ENCODE data around the gene IQGAP3. TPM values are rescaled to one million over a fixed set of nuclear protein-coding genes. Genes with fewer than 3 reads are reported as not detected.
"Not testable (repeated sequence)": the region's sequence is repeated elsewhere in the genome, so short reads cannot be mapped to it uniquely, and the experiment has no call there.

IQGAP3 gene
- total and polyA plus RNA-seq, 7 donors = 0.55 to 11.2 (median 0.76) TPM; not detected in 1

DNA sequence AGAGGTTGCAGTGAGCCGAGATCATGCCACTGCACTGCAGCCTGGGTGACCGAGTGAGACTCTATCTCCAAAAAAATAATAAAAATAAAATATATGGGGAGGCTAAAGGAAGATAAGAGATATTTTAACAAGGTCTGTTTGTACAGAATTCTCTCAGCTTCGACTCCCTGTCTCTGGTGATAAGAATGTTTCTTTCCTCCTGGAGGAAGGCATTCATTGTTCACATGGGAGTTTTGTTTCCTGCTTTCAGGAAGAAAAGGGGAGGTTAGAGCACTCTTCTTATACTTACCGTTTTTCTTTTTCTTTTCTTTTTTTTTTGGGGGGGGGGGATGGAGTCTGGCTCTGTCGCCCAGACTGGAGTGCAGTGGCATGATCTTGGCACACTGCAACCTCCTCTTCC is 17.2 kb upstream of the IQGAP3 start:
- no peak for DNase-seq
- peaks cover 0 to 17% (median 10%) of the 10 kb centered on the region in 4 donors for H3K4me1 ChIP-seq
- no peaks in the 10 kb centered on the region for H3K9me3 ChIP-seq
- intact Hi-C loops (cut with DNase I) = no loop called here
- H3K4me3 ChIP-seq = no peak overlapping the region
- no peaks in the 10 kb centered on the region for H3K27me3 ChIP-seq
- no peak overlapping the region for H3K27ac ChIP-seq
- peaks cover 0 to 18% (median 3%) of the 10 kb centered on the region in 4 donors for H3K36me3 ChIP-seq
- WGBS, 2 donors = 71 to 83% methylated on average over 5 of the region's 5 CpGs
- no peak for TF ChIP-seq POLR2A (IDR thresholded peaks at IDR 0.05)
- no peak for TF ChIP-seq EP300 (IDR thresholded peaks at IDR 0.05)
- TF ChIP-seq POLR2AphosphoS5 (IDR thresholded peaks at IDR 0.05) = no peak
- TF ChIP-seq, protein P1, sequence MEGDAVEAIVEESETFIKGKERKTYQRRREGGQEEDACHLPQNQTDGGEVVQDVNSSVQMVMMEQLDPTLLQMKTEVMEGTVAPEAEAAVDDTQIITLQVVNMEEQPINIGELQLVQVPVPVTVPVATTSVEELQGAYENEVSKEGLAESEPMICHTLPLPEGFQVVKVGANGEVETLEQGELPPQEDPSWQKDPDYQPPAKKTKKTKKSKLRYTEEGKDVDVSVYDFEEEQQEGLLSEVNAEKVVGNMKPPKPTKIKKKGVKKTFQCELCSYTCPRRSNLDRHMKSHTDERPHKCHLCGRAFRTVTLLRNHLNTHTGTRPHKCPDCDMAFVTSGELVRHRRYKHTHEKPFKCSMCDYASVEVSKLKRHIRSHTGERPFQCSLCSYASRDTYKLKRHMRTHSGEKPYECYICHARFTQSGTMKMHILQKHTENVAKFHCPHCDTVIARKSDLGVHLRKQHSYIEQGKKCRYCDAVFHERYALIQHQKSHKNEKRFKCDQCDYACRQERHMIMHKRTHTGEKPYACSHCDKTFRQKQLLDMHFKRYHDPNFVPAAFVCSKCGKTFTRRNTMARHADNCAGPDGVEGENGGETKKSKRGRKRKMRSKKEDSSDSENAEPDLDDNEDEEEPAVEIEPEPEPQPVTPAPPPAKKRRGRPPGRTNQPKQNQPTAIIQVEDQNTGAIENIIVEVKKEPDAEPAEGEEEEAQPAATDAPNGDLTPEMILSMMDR (IDR thresholded peaks at IDR 0.05) = no peak

DNA sequence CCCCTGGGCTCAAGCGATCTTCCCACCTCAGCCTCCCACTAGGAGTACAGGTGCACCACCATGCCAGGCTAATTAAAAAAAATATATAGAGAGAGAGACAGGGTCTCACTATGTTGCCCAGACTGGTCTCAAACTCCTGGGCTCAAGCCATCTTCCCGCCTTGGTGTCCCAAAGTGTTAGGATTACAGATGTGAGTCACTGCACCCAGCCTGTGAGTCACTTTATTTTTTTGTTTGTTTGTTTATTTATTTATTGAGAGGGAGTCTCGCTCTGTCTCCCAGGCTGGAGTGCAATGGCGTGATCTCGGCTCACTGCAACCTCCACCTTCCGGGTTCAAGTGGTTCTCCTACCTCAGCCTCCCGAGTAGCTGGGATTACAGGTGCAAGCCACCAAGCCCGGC is 15.6 kb upstream of the IQGAP3 start:
- DNase-seq; H3K4me3 ChIP-seq; intact Hi-C loops (cut with DNase I); H3K27ac ChIP-seq; H3K9me3 ChIP-seq; H3K36me3 ChIP-seq; H3K27me3 ChIP-seq: not testable (repeated sequence)
- 85 to 86% methylated on average over 8 of the region's 8 CpGs for WGBS, 2 donors
- peaks cover 0 to 22% (median 10%) of the 10 kb centered on the region in 4 donors for H3K4me1 ChIP-seq

DNA sequence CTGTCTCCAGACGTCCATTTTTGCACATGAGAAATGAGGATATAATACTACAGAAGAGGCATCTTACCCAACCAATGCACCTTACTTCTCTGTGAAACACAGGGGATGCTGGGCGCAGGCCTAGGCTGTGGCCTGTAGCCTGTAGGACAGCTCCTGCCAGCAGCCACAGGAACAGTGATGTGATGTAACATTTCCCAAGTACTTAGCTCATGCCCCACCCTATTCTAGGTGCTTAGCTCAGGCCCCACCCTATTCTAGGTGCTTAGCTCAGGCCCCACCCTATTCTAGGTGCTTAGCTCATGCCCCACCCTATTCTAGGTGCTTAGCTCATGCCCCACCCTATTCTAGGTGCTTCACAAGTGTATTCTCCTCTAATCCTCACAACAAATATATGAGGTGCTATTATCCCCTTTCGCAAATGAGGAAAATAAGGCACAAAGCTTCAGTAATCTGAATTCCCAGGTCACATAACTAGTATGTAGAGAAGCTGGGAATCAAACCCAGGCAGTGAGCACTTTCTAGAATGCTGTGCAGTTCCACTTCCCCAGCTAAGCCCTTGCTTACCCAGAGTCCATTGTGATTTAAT is 14.6 kb upstream of the IQGAP3 start:
- H3K9me3 ChIP-seq = no peaks in the 10 kb centered on the region
- no peak for DNase-seq
- H3K4me3 ChIP-seq = no peak overlapping the region
- WGBS, 2 donors = 88 to 95% methylated on average over 3 of the region's 3 CpGs
- H3K4me1 ChIP-seq = peaks cover 0 to 13% (median 4%) of the 10 kb centered on the region in 4 donors
- no peaks in the 10 kb centered on the region for H3K27me3 ChIP-seq
- no peak overlapping the region for H3K27ac ChIP-seq
- TF ChIP-seq, protein P1 (IDR thresholded peaks at IDR 0.05) = no peak
- no peak for TF ChIP-seq POLR2A (IDR thresholded peaks at IDR 0.05)
- no peak for TF ChIP-seq EP300 (IDR thresholded peaks at IDR 0.05)
- TF ChIP-seq POLR2AphosphoS5 (IDR thresholded peaks at IDR 0.05) = no peak
- intact Hi-C loops (cut with DNase I) = no loop called here
- no peaks in the 10 kb centered on the region for H3K36me3 ChIP-seq

DNA sequence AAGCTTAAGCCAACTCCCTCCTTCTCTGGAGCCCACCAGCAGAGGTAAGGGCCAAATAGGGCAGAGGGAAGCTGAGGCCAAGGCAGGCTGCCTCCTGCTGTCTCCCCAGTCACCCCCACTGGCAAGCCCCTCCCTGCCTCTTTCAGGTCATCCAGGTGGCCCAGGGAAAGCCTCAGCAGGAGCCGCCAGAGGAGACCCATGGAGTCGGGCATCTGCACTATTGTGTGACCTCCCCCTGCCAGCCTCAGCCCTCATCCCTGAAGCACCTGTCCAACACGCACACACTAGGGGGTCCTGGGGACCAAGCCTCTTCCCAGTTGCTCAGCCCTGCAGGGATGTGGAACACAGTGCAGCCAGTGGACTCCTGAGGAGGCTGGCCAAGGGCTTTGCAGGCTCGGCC is 14.0 kb upstream of the IQGAP3 start:
- intact Hi-C loops (cut with DNase I) = no loop called here
- Histone ChIP-seq H3K27ac (no peak overlapping the region), H3K36me3 (no peaks in the 10 kb centered on the region), H3K4me3 (no peak overlapping the region), H3K9me3 (no peaks in the 10 kb centered on the region), H3K4me1 (peaks cover 0 to 13% (median 3%) of the 10 kb centered on the region in 4 donors), H3K27me3 (no peaks in the 10 kb centered on the region)
- TF ChIP-seq POLR2A (IDR thresholded peaks at IDR 0.05) = no peak
- TF ChIP-seq EP300 (IDR thresholded peaks at IDR 0.05) = no peak
- TF ChIP-seq POLR2AphosphoS5 (IDR thresholded peaks at IDR 0.05) = no peak
- TF ChIP-seq, protein P1 (IDR thresholded peaks at IDR 0.05) = no peak
- DNase-seq = no peak
- 74 to 80% methylated on average over 4 of the region's 4 CpGs for WGBS, 2 donors

DNA sequence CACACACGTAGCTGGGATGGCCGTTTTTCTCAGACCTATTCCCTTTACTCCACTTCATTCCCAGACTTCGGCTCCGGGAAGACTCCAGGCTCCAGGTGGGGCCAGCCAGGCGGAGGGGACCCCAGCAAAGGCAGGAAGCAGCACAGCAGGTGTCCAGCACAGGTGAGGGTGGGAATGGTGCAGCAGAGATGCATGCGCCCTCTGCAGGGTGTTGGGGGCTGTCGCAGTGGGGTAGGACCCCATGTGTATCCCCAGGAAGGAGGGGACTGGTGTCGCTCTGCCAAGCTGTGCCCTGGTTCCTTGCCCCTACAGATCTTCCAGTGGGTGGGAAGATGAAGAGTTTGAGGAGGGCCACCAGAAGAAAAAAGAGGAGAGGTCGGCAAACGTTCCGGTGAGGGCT is 12.4 kb upstream of the IQGAP3 start:
- Histone ChIP-seq H3K4me1 (peaks cover 0 to 7% (median 0%) of the 10 kb centered on the region in 4 donors), H3K4me3 (no peak overlapping the region), H3K9me3 (no peaks in the 10 kb centered on the region), H3K27ac (no peak overlapping the region), H3K36me3 (no peaks in the 10 kb centered on the region), H3K27me3 (no peaks in the 10 kb centered on the region)
- no peak for DNase-seq
- intact Hi-C loops (cut with DNase I) = loop anchor here (2.0 kb wide), 1 partner anchor 22 kb away; no protein-coding TSS in a partner anchor
- WGBS, 2 donors = 56 to 67% methylated on average over 11 of the region's 11 CpGs
- TF ChIP-seq EP300 (IDR thresholded peaks at IDR 0.05) (no peak), POLR2A (IDR thresholded peaks at IDR 0.05) (no peak), POLR2AphosphoS5 (IDR thresholded peaks at IDR 0.05) (no peak)
- TF ChIP-seq, protein P1 (IDR thresholded peaks at IDR 0.05) = no peak

Data from sigmoid colon (tissue), 7 donors.